CD4-positive, alpha-beta T cell treated with Interleukin-12 subunit alpha and Interleukin-12 subunit beta, for 1 hour (primary cell): ENCODE measurements around the gene GALE.
"Not testable (repeated sequence)": the region's sequence is repeated elsewhere in the genome, so short reads cannot be mapped to it uniquely, and the experiment has no call there.

Source experiments
- DNase-seq: peaks from one replicate; pipeline ENCODE4 v3.0.0-alpha.2; 2020

Gene GALE

GRCh38 chr1:23807453-23807852 is 6.9 kb upstream of the GALE start:
- no peak for DNase-seq

GRCh38 chr1:23806280-23806679 is 5.7 kb upstream of the GALE start:
- no peak for DNase-seq

GRCh38 chr1:23805025-23805424 is 4.5 kb upstream of the GALE start:
- DNase-seq = no peak

GRCh38 chr1:23804183-23804835 is 3.8 kb upstream of the GALE start:
- no peak for DNase-seq

- DNase-seq = no peak
Observed at GRCh38 chr1:23803674-23804073, 3.1 kb upstream of the GALE start.

- not testable (repeated sequence) for DNase-seq
Observed at GRCh38 chr1:23802809-23803342, 2.3 kb upstream of the GALE start.

GRCh38 chr1:23801876-23802275 is 1.3 kb upstream of the GALE start:
- no peak for DNase-seq

- no peak for DNase-seq
Observed at GRCh38 chr1:23801338-23801748, 789 bp upstream of the GALE start.

- peak; percentile 44 for DNase-seq
Observed at GRCh38 chr1:23799570-23800399, 769 bp downstream of the GALE start.

- no peak for DNase-seq
Observed at GRCh38 chr1:23799255-23799569, 1.3 kb downstream of the GALE start.

GRCh38 chr1:23798662-23799142 is 1.9 kb downstream of the GALE start:
- no peak for DNase-seq

GRCh38 chr1:23797478-23798448 is 2.8 kb downstream of the GALE start:
- no peak for DNase-seq

- DNase-seq = no peak
Observed at GRCh38 chr1:23796466-23797271, 3.9 kb downstream of the GALE start.

- no peak for DNase-seq
Observed at GRCh38 chr1:23795676-23796465, 4.7 kb downstream of the GALE start.

- not testable (repeated sequence) for DNase-seq
Observed at GRCh38 chr1:23794732-23795182, 5.8 kb downstream of the GALE start.

- no peak for DNase-seq
Observed at GRCh38 chr1:23793861-23794731, 6.5 kb downstream of the GALE start.

GRCh38 chr1:23793018-23793781 is 7.4 kb downstream of the GALE start:
- DNase-seq = peak; percentile 56

GRCh38 chr1:23792151-23792945 is 8.2 kb downstream of the GALE start:
- no peak for DNase-seq
